DOHH2 (cell line): ENCODE measurements around the gene HOXB1.

Experiments used
- H3F3A ChIP-seq: fragments of 200-600 bp; sonication (generic), shearing (Covaris generic); 2 replicates; pipeline ENCODE4 v1.6.0; 2016; ENCODE audit warnings: antibody characterized with exemption, mild to moderate bottlenecking; ENCODE audit not compliant: control insufficient read depth, insufficient read depth
- H3K27ac ChIP-seq: fragments of 200-600 bp; sonication (generic); 2 replicates; pipeline ENCODE4 v1.5.1; 2014; ENCODE audit warnings: low read depth, mild to moderate bottlenecking, low read length, moderate library complexity
- H3K27me3 ChIP-seq: fragments of 200-600 bp; sonication (generic); 2 replicates; pipeline ENCODE4 v1.6.1; 2014; ENCODE audit warnings: mild to moderate bottlenecking, low read length, mixed read lengths; ENCODE audit not compliant: control insufficient read depth
- H3K36me3 ChIP-seq: fragments of 200-600 bp; sonication (generic); 2 replicates; pipeline ENCODE4 v1.6.1; 2014; ENCODE audit warnings: mild to moderate bottlenecking, low read length, moderate library complexity, mixed read lengths; ENCODE audit not compliant: control insufficient read depth
- H3K4me1 ChIP-seq: fragments of 200-600 bp; sonication (generic); 2 replicates; pipeline ENCODE4 v1.6.1; 2014; ENCODE audit warnings: mild to moderate bottlenecking, low read length, mixed read lengths; ENCODE audit not compliant: control insufficient read depth
- H3K4me2 ChIP-seq: fragments of 200-600 bp; sonication (generic); 2 replicates; pipeline ENCODE4 v1.6.0; 2014; ENCODE audit warnings: mild to moderate bottlenecking, low read length, moderate library complexity
- H3K4me3 ChIP-seq: fragments of 200-600 bp; sonication (generic); 2 replicates; pipeline ENCODE4 v1.5.1; 2014; ENCODE audit warnings: mild to moderate bottlenecking, low read length, mixed read lengths
- H3K79me2 ChIP-seq: fragments of 200-600 bp; sonication (generic); 2 replicates; pipeline ENCODE4 v1.6.1; 2014; ENCODE audit warnings: mild to moderate bottlenecking, low read length, mixed read lengths; ENCODE audit not compliant: control insufficient read depth
- H3K9me2 ChIP-seq: fragments of 200-600 bp; sonication (generic); replicated peaks from 2 replicates; pipeline ENCODE4 v1.6.1; 2014; ENCODE audit warnings: mild to moderate bottlenecking, low read length, mixed read lengths; ENCODE audit not compliant: control insufficient read depth
- H3K9me3 ChIP-seq: fragments of 200-600 bp; sonication (generic); 2 replicates; pipeline ENCODE4 v1.6.1; 2014; ENCODE audit warnings: antibody characterized with exemption, low read length, mixed read lengths; ENCODE audit not compliant: control insufficient read depth, insufficient read depth
- H4K20me1 ChIP-seq: fragments of 200-600 bp; sonication (generic); 2 replicates; pipeline ENCODE4 v1.6.0; 2014; ENCODE audit warnings: low read depth, mild to moderate bottlenecking, antibody characterized with exemption, low read length, moderate library complexity; ENCODE audit not compliant: control insufficient read depth, insufficient read depth
- CTCF ChIP-seq: fragments of 200-600 bp; sonication (generic); IDR thresholded peaks from one replicate; pipeline ENCODE4 v1.5.1; 2014; ENCODE audit warnings: antibody characterized with exemption, mild to moderate bottlenecking, low read depth, low read length; ENCODE audit not compliant: poor library complexity, severe bottlenecking
- EZH2phosphoT487 ChIP-seq: fragments of 200-600 bp; sonication (generic); IDR thresholded peaks from 2 replicates; pipeline ENCODE4 v1.6.1; 2017; ENCODE audit warnings: borderline replicate concordance, mild to moderate bottlenecking, antibody characterized with exemption, low read length, moderate library complexity, mixed read lengths

Gene HOXB1

GRCh38 chr17:48550502-48551213, 19.8 kb upstream of the HOXB1 start:
- TF ChIP-seq CTCF = no peak
- TF ChIP-seq EZH2phosphoT487 = no peak
- H3K4me3 ChIP-seq = no peak overlapping the region
- no peaks in the 10 kb centered on the region for H3K9me3 ChIP-seq
- H3K79me2 ChIP-seq = no peaks in the 10 kb centered on the region
- H3K36me3 ChIP-seq = no peaks in the 10 kb centered on the region
- H3F3A ChIP-seq = no peaks in the 10 kb centered on the region
- H3K4me1 ChIP-seq = no peaks in the 10 kb centered on the region
- H3K4me2 ChIP-seq = no peak overlapping the region
- no peaks in the 10 kb centered on the region for H4K20me1 ChIP-seq
- H3K27ac ChIP-seq = no peak overlapping the region
- peaks cover 16% of the 10 kb centered on the region for H3K27me3 ChIP-seq
- no peaks in the 10 kb centered on the region for H3K9me2 ChIP-seq

- H3K4me3 ChIP-seq = no peak overlapping the region
- H3K79me2 ChIP-seq = no peaks in the 10 kb centered on the region
- no peaks in the 10 kb centered on the region for H3F3A ChIP-seq
- H3K27ac ChIP-seq = no peak overlapping the region
- no peaks in the 10 kb centered on the region for H4K20me1 ChIP-seq
- H3K27me3 ChIP-seq = peaks cover 22% of the 10 kb centered on the region
- no peaks in the 10 kb centered on the region for H3K36me3 ChIP-seq
- no peaks in the 10 kb centered on the region for H3K9me2 ChIP-seq
- H3K9me3 ChIP-seq = no peaks in the 10 kb centered on the region
- TF ChIP-seq CTCF (no peak), EZH2phosphoT487 (no peak)
- H3K4me1 ChIP-seq = no peaks in the 10 kb centered on the region
- H3K4me2 ChIP-seq = no peak overlapping the region
Measured at GRCh38 chr17:48549914-48550501, 19.2 kb upstream of the HOXB1 start.

GRCh38 chr17:48549281-48549630, 18.4 kb upstream of the HOXB1 start:
- Histone ChIP-seq H3K4me1 (no peaks in the 10 kb centered on the region), H3K27me3 (peaks cover 30% of the 10 kb centered on the region), H3K4me2 (no peak overlapping the region), H3K79me2 (no peaks in the 10 kb centered on the region), H3K9me3 (no peaks in the 10 kb centered on the region), H3K27ac (no peak overlapping the region), H3K9me2 (no peaks in the 10 kb centered on the region), H3F3A (no peaks in the 10 kb centered on the region), H4K20me1 (no peaks in the 10 kb centered on the region), H3K36me3 (no peaks in the 10 kb centered on the region), H3K4me3 (no peak overlapping the region)
- TF ChIP-seq EZH2phosphoT487 (no peak), CTCF (no peak)
